ENCODE results near the gene ERICH2. TPM values are rescaled to one million over a fixed set of nuclear protein-coding genes. Genes with fewer than 3 reads are reported as not detected.
"Not testable (repeated sequence)": the region's sequence is repeated elsewhere in the genome, so short reads cannot be mapped to it uniquely, and the experiment has no call there.

ERICH2 gene, protein sequence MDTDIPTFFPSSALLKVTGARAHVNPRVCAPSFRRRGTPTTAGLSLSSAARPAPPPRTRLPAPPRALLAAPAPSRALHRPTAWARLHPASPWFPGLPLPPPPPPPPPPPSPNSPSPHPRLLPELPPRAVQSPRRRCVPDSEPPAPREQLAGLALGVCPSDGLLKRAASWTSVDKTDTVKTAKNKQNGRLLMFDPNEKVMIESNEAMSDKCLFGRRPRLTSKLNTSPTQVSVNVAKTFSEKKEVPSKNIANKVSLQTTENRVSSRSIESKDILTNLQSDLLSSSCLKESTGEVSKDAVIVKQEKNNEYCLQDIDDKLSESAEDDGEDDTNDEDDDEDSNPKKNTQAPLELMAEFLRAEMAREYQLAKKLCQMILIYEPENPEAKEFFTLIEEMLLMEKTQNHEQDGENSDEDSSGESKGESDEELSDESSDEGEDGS
- not detected in 2 replicates for total RNA-seq

GRCh38 chr2:170770008-170770605 lies at the start of gene ERICH2:
Gene ERICH2, plus strand, starts transcription at chr2:170770378. Its CDS starts 304 bp downstream, at chr2:170770682.
- peak; percentile 33 for TF ChIP-seq CTCF (conservative IDR thresholded peaks at IDR 0.05; ENCODE audit: low read depth, low read length)
- peak within 1 kb of the TSS; percentile 91 for H3K4me3 ChIP-seq (ENCODE audit: low read depth, low read length)
- peak; percentile 53 for DNase-seq (ENCODE audit: low read depth)

DNA sequence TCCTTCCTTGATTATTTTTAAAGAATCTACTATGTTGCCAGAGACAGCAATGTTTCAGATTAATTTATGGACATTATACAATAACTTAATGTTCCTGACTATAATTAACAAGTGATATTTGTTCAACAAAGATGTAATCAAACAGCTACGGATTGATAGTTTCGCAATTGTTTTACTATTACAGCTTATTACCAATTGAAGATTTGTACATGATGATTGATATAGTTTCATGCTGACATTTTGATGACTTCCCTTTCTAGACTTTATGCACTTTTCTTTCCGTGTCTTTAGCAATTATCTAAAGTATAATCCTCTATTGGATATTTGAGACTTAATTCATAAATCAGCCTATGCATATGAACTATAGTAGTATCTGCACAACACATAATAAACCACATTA lies 48.5 kb upstream of the ERICH2 start:
- TF ChIP-seq CTCF (conservative IDR thresholded peaks at IDR 0.05; ENCODE audit: low read depth, low read length) = no peak
- DNase-seq (ENCODE audit: low read depth) = no peak
- no peak overlapping the region for H3K4me3 ChIP-seq (ENCODE audit: low read depth, low read length)

DNA sequence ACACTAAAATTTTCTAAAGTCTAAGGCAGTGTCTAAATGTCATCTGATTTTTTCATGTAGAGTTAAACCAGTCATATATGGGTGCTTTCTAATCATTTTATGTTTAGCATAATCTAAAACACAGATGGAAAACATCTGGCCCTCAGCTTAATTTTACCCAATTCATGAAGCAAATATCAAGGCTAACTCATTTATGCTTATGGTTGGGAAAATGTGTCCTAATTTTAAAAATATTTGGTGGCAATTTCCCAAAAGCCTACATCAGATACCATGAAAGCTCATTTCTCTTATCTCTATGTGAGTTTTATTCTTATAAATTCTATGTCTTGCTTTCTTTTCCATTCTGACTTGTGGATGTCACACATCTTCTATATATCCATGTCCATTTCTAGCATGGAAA lies 47.9 kb upstream of the ERICH2 start:
- no peak overlapping the region for H3K4me3 ChIP-seq (ENCODE audit: low read depth, low read length)
- no peak for DNase-seq (ENCODE audit: low read depth)
- no peak for TF ChIP-seq CTCF (conservative IDR thresholded peaks at IDR 0.05; ENCODE audit: low read depth, low read length)

DNA sequence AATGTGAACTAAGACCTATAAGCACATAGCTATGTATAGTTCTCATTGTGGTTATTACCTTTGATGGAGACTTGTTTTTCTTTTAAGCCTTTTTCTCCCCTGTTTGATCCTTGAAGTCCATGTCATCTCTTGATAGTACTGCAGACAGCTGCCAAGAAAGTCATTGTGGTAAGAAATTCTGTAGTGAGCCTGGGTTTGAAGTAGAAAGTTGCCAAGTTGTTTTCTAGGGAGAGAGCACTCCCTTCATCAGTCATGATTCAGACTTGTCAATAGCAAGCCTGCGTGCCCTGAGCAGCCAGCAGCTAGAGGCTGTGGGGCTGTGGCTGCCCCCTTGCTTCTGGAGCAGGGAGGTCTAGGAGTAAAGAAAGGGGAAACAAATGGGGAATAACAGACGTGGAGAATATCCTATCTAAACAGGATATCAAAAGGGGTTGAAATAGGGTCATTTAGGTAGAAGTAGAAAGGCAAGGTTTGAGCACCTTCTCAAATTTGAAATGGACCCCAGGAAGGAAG lies 46.7 kb upstream of the ERICH2 start:
- no peak for DNase-seq (ENCODE audit: low read depth)

GRCh38 chr2:170733798-170734600 lies 36.2 kb upstream of the ERICH2 start:
- DNase-seq (ENCODE audit: low read depth) = no peak
- H3K4me3 ChIP-seq (ENCODE audit: low read depth, low read length) = no peak overlapping the region
- TF ChIP-seq CTCF (conservative IDR thresholded peaks at IDR 0.05; ENCODE audit: low read depth, low read length) = no peak

More for the DNA sequence above, 46.7 kb upstream of the ERICH2 start:
- TF ChIP-seq CTCF (conservative IDR thresholded peaks at IDR 0.05; ENCODE audit: low read depth, low read length) = no peak
- H3K4me3 ChIP-seq (ENCODE audit: low read depth, low read length) = no peak overlapping the region

- DNase-seq (ENCODE audit: low read depth); H3K4me3 ChIP-seq (ENCODE audit: low read depth, low read length): not testable (repeated sequence)
Observed at GRCh38 chr2:170734601-170735000, 35.6 kb upstream of the ERICH2 start.

DNA sequence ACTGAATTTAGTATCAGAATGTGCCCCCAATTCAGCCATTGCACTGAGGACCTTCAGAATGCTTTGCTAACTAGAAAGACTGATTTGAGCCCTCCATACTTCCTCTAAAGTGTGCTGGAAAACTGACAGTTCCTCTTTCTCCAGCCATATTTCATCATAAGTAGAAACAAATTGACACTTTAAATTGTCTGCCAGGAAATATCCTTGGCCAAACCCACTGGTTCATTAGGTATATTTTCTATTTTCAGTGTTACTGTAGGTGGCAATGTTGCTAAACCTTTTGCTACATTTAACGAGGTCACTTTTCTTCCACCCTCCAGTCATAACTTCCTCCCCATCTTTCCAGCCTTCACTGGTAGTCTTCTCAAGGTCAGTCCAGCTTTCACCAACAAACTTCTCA lies 33.5 kb upstream of the ERICH2 start:
- DNase-seq (ENCODE audit: low read depth) = no peak
- no peak for TF ChIP-seq CTCF (conservative IDR thresholded peaks at IDR 0.05; ENCODE audit: low read depth, low read length)
- H3K4me3 ChIP-seq (ENCODE audit: low read depth, low read length) = no peak overlapping the region

Data from epithelial cell of proximal tubule (primary cell).